ENCODE data around the gene VPS33A. TPM values are rescaled to one million over a fixed set of nuclear protein-coding genes. Genes with fewer than 3 reads are reported as not detected.

The VPS33A gene
- polyA plus RNA-seq, 1 experiment, result 22.7 TPM

DNA sequence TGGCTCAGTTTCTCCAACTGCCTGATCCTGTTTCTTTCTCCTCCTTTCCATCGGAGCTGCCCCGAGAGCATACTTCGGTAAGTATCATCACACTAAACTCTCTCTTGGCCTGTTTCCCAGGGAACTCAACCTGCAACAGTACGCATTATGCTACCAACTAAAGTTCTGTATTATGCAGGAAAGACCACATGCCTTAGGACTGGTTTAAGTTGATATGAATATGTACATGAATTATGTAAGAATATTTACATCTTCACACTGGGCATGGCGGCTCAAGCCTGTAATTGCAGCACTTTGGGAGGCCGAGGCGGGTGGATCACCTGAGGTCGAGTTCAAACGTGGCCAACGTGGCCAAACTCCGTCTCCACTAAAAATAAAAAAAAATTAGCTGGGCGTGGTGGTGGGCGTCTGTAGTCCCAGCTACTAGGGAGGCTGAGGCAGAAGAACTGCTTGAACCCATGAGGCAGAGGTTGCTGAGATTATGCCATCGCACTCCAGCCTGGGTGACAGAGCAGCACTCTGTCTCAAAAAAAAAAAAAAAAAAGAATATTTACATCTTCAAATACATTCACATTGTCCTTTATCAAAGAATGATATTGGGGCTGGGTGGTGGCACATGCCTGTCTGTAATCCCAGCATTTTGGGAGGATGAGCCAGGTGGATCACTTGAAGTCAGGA is 31.9 kb upstream of the VPS33A start:
- H3K9me3 ChIP-seq (ENCODE audit: control insufficient read depth, insufficient read depth, low read length), result no peaks in the 10 kb centered on the region
- ChIA-PET POLR2A (no interaction called here), CTCF (interaction anchor here (1.1 kb wide), 1 partner anchor 10 kb away, joined by 3 read pairs; no protein-coding TSS in a partner anchor)
- H3K4me3 ChIP-seq (ENCODE audit: low read depth, low read length), result no peak overlapping the region
- no peak overlapping the region for H3K27ac ChIP-seq (ENCODE audit: low read depth, low read length)
- DNase-seq (ENCODE audit: low read depth, low spot score), result no peak
- H3K27me3 ChIP-seq (ENCODE audit: control insufficient read depth, insufficient read depth, low read length), result no peaks in the 10 kb centered on the region
- TF ChIP-seq, protein P1, sequence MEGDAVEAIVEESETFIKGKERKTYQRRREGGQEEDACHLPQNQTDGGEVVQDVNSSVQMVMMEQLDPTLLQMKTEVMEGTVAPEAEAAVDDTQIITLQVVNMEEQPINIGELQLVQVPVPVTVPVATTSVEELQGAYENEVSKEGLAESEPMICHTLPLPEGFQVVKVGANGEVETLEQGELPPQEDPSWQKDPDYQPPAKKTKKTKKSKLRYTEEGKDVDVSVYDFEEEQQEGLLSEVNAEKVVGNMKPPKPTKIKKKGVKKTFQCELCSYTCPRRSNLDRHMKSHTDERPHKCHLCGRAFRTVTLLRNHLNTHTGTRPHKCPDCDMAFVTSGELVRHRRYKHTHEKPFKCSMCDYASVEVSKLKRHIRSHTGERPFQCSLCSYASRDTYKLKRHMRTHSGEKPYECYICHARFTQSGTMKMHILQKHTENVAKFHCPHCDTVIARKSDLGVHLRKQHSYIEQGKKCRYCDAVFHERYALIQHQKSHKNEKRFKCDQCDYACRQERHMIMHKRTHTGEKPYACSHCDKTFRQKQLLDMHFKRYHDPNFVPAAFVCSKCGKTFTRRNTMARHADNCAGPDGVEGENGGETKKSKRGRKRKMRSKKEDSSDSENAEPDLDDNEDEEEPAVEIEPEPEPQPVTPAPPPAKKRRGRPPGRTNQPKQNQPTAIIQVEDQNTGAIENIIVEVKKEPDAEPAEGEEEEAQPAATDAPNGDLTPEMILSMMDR (IDR thresholded peaks at IDR 0.05; ENCODE audit: low read depth, low read length), result no peak

DNA sequence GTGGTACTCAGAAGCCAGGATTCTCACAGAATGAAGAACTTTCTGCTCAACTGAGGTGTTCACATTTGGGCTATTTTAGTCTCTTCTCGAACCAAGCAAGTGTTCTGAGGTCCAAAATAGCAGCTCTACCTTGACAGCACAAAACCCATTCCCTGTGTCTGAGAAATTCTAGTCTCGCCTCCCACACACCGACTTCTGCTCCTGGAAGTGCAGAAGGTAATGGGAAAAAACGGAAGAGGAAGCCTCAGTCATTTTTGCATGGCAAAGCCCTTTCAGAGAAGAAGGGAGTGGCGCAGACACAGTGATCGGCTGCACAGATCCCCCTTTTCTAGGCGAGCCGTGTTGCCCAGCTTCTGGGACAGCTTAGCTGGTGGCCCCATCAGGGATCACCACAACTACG is 31.2 kb upstream of the VPS33A start:
- no peak overlapping the region for H3K4me3 ChIP-seq (ENCODE audit: low read depth, low read length)
- no peaks in the 10 kb centered on the region for H3K9me3 ChIP-seq (ENCODE audit: control insufficient read depth, insufficient read depth, low read length)
- ChIA-PET POLR2A (no interaction called here), CTCF (no interaction called here)
- H3K27me3 ChIP-seq (ENCODE audit: control insufficient read depth, insufficient read depth, low read length), result no peaks in the 10 kb centered on the region
- DNase-seq (ENCODE audit: low read depth, low spot score), result no peak
- TF ChIP-seq, protein P1 (IDR thresholded peaks at IDR 0.05; ENCODE audit: low read depth, low read length), result no peak
- H3K27ac ChIP-seq (ENCODE audit: low read depth, low read length), result no peak overlapping the region

DNA sequence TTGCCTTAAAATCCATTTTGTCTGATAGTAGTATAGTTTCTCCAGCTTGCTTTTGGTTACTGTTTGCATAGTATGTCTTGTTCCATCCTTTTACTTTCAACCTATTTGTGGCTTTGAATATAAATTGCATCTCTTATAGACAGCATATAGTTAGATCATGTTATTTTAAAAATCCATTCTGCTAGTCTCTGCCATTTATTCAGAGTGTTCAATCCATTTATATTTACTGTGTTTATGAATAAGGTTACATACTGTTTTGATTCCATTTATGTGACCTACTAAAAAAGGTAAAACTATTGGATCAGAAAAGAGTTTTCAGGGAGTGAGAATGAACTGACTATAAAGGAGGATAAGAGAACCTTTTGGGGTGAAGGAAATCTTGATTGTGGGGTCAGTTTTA is 29.6 kb upstream of the VPS33A start:
- H3K9me3 ChIP-seq (ENCODE audit: control insufficient read depth, insufficient read depth, low read length), result no peaks in the 10 kb centered on the region
- no peak overlapping the region for H3K4me3 ChIP-seq (ENCODE audit: low read depth, low read length)
- TF ChIP-seq, protein P1 (IDR thresholded peaks at IDR 0.05; ENCODE audit: low read depth, low read length), result no peak
- H3K27me3 ChIP-seq (ENCODE audit: control insufficient read depth, insufficient read depth, low read length), result no peaks in the 10 kb centered on the region
- DNase-seq (ENCODE audit: low read depth, low spot score), result no peak
- POLR2A ChIA-PET, result no interaction called here
- H3K27ac ChIP-seq (ENCODE audit: low read depth, low read length), result no peak overlapping the region
- CTCF ChIA-PET, result interaction anchor here (0.5 kb wide), 1 partner anchor 24 kb away, joined by 4 read pairs; no protein-coding TSS in a partner anchor

DNA sequence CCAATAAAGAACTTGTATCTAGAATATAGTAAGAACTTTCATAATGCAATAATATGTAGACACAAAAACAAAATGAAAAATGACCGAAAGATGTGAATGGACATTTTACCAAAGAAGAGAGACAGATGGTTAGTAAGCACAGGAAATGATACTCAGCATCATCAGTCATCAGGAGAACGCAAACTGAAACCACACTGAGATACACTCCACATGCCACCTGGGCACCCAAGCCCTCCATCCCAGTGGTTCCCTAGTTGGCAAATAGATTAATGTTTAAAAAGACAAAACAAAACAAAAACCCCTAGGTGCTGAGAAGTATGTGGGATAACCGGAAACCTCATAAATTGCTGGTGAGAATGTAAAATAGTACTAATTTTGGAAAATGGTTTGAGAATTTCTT is 26.8 kb upstream of the VPS33A start:
- no peak for DNase-seq (ENCODE audit: low read depth, low spot score)
- Histone ChIP-seq H3K4me3 (ENCODE audit: low read depth, low read length) (no peak overlapping the region), H3K27me3 (ENCODE audit: control insufficient read depth, insufficient read depth, low read length) (no peaks in the 10 kb centered on the region), H3K9me3 (ENCODE audit: control insufficient read depth, insufficient read depth, low read length) (no peaks in the 10 kb centered on the region), H3K27ac (ENCODE audit: low read depth, low read length) (no peak overlapping the region)
- POLR2A ChIA-PET, result interaction anchor here (0.7 kb wide), 1 partner anchor 14 kb away, joined by 5 read pairs; no protein-coding TSS in a partner anchor
- TF ChIP-seq, protein P1 (IDR thresholded peaks at IDR 0.05; ENCODE audit: low read depth, low read length), result no peak
- CTCF ChIA-PET, result no interaction called here

DNA sequence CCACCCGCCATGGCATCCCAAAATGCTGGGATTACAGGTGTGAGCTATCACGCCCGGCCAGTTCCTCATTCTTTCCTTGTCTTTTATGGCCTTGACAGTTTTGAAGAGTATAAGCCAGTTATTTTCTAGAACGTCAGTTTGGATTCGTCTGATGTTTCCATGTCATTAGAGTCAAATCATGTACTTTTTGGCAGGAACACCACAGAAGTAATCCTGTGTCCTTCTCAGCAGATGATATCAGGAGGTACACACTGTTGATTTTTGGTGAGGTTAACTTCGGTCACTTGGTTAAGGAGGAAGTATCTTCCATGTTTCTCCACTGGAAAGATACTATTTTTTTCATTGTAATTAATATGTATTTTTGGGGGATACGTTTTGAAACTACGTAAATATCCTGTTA is 25.1 kb upstream of the VPS33A start:
- no peak overlapping the region for H3K27ac ChIP-seq (ENCODE audit: low read depth, low read length)
- TF ChIP-seq, protein P1 (IDR thresholded peaks at IDR 0.05; ENCODE audit: low read depth, low read length), result no peak
- CTCF ChIA-PET, result no interaction called here
- no peaks in the 10 kb centered on the region for H3K9me3 ChIP-seq (ENCODE audit: control insufficient read depth, insufficient read depth, low read length)
- DNase-seq (ENCODE audit: low read depth, low spot score), result no peak
- H3K4me3 ChIP-seq (ENCODE audit: low read depth, low read length), result no peak overlapping the region
- H3K27me3 ChIP-seq (ENCODE audit: control insufficient read depth, insufficient read depth, low read length), result no peaks in the 10 kb centered on the region
- POLR2A ChIA-PET, result no interaction called here

Data from AG04450 (cell line).